Right atrium auricular region (tissue), 2 donors: ENCODE data around the gene ZBTB7C. TPM values are rescaled to one million over a fixed set of nuclear protein-coding genes. Genes with fewer than 3 reads are reported as not detected.

Source experiments
- DNase-seq: peaks from one replicate; pipeline ENCODE4 v3.0.0-alpha.2; 2019; ENCODE audit warnings: low spot score
- H3K27ac ChIP-seq, 2 donors: fragments of 200-600 bp; sonication (generic); 1 replicate in 1 of 2; 2 replicates in 1 of 2; pipeline ENCODE4 v1.5.1; 2016 to 2019
- H3K27me3 ChIP-seq, 2 donors: fragments of 200-600 bp; sonication (generic); one replicate each; pipeline versions ENCODE4 v1.5.1 to v1.6.0; 2017 to 2019
- H3K36me3 ChIP-seq: fragments of 200-600 bp; sonication (generic); one replicate; pipeline ENCODE4 v1.5.1; 2016
- H3K4me1 ChIP-seq, 2 donors: fragments of 200-600 bp; sonication (generic); one replicate each; pipeline versions ENCODE4 v1.5.1 to v1.6.0; 2017 to 2019
- H3K4me3 ChIP-seq, 2 donors: fragments of 200-600 bp; sonication (generic); 1 replicate in 1 of 2; 2 replicates in 1 of 2; pipeline ENCODE4 v1.5.1; 2017 to 2019; ENCODE audit warnings: mild to moderate bottlenecking in 1 of 2, moderate library complexity in 1 of 2
- H3K9me3 ChIP-seq, 2 donors: fragments of 200-600 bp; sonication (generic); one replicate each; pipeline ENCODE4 v1.5.1; 2019
- CTCF ChIP-seq, 2 donors: fragments of 200-600 bp; sonication (generic); IDR thresholded peaks; one replicate each; pipeline ENCODE4 v1.5.1; 2019; ENCODE audit warnings: antibody characterized with exemption in 2 of 2
- total RNA-seq, 2 donors: library from RNA; depleted of rRNA; stranded (reverse); fragments of >200 nt; gene quantifications; one replicate each; pipeline ENCODE4 v1.1.0, GENCODE V29; 2016

ZBTB7C gene
- total RNA-seq, 2 donors from 2014 or later: 1.8 to 7.7 TPM

- Histone ChIP-seq H3K27me3 (no peaks in the 10 kb centered on the region), H3K4me3 (no peak overlapping the region), H3K36me3 (no peaks in the 10 kb centered on the region), H3K4me1 (no peaks in the 10 kb centered on the region), H3K27ac (no peak overlapping the region), H3K9me3 (no peaks in the 10 kb centered on the region)
- DNase-seq: no peak
- TF ChIP-seq CTCF (IDR thresholded peaks at IDR 0.05): no peak
Observed at GRCh38 chr18:48330016-48330991, 78.9 kb downstream of the ZBTB7C start.

- Histone ChIP-seq H3K4me3 (no peak overlapping the region), H3K27ac (no peak overlapping the region), H3K27me3 (no peaks in the 10 kb centered on the region), H3K9me3 (no peaks in the 10 kb centered on the region), H3K4me1 (no peaks in the 10 kb centered on the region), H3K36me3 (no peaks in the 10 kb centered on the region)
- no peak for TF ChIP-seq CTCF (IDR thresholded peaks at IDR 0.05)
- no peak for DNase-seq
Observed at GRCh38 chr18:48328473-48329210, 80.5 kb downstream of the ZBTB7C start.

GRCh38 chr18:48326901-48327675 lies 82.1 kb downstream of the ZBTB7C start:
- no peaks in the 10 kb centered on the region for H3K9me3 ChIP-seq
- no peaks in the 10 kb centered on the region for H3K4me1 ChIP-seq
- H3K27me3 ChIP-seq: no peaks in the 10 kb centered on the region
- H3K4me3 ChIP-seq: no peak overlapping the region
- TF ChIP-seq CTCF (IDR thresholded peaks at IDR 0.05): no peak
- DNase-seq: no peak
- H3K36me3 ChIP-seq: no peaks in the 10 kb centered on the region
- no peak overlapping the region for H3K27ac ChIP-seq

- Histone ChIP-seq H3K27ac (no peak overlapping the region), H3K27me3 (no peaks in the 10 kb centered on the region), H3K9me3 (no peaks in the 10 kb centered on the region), H3K4me3 (no peak overlapping the region), H3K4me1 (peaks cover 0 to 6% of the 10 kb centered on the region in 2 donors), H3K36me3 (no peaks in the 10 kb centered on the region)
- no peak for TF ChIP-seq CTCF (IDR thresholded peaks at IDR 0.05)
- DNase-seq: no peak
Observed at GRCh38 chr18:48325115-48325665, 84.0 kb downstream of the ZBTB7C start.

- no peak for DNase-seq
- no peak for TF ChIP-seq CTCF (IDR thresholded peaks at IDR 0.05)
- no peak overlapping the region for H3K4me3 ChIP-seq
- H3K4me1 ChIP-seq: peaks cover 0 to 12% of the 10 kb centered on the region in 2 donors
- H3K27me3 ChIP-seq: no peaks in the 10 kb centered on the region
- H3K9me3 ChIP-seq: no peaks in the 10 kb centered on the region
- no peaks in the 10 kb centered on the region for H3K36me3 ChIP-seq
- no peak overlapping the region for H3K27ac ChIP-seq
Observed at GRCh38 chr18:48324651-48325050, 84.5 kb downstream of the ZBTB7C start.
